ENCODE measurements around the gene ADCY1.

The ADCY1 gene

DNA sequence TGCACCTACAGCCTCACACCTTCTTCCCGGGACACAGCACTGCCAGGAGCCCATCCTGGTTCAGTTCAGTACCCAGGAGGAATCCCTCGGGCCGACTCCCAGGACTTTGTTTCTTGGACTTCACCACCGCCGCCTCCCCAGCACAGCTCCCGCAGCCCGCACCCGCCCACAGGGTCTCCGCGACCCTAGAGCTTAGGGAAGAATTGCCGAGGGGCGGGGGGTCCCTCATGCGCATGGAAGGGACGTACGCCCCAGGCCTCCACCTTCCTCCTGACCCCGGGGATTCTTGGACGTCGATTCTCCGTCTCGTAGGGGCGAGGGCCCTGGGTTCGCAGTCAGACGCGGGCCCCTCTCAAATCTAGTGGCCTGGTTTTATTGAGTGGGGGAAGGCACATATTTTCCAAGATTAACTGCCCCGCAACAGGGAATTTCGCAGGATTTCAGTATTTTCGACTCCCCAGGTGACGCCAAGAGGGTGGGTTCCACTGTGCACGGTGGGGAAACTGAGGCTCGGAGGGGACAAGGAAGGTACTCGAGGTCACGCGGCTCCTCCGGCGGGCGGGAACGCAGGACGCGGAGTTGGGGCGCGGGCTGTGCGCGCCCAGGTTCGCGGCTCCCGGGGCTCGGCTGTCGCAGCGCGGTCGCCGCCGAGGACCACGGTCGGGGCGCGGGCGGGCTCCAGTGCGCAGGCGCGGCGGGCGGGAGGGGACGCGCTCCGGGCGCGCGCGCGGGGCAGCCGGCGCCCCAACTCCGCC is at the start of gene ADCY1:
Gene ADCY1, plus strand, starts transcription at position 708 of the 755 bp plus-strand sequence. CDS start 176 bp downstream, outside the sequence.
- no peak for TF ChIP-seq GATA2 (IDR thresholded peaks at IDR 0.05; ENCODE audit: low read depth, low read length)
- TF ChIP-seq GATA3 (IDR thresholded peaks at IDR 0.05; ENCODE audit: low read depth, low read length), result no peak

DNA sequence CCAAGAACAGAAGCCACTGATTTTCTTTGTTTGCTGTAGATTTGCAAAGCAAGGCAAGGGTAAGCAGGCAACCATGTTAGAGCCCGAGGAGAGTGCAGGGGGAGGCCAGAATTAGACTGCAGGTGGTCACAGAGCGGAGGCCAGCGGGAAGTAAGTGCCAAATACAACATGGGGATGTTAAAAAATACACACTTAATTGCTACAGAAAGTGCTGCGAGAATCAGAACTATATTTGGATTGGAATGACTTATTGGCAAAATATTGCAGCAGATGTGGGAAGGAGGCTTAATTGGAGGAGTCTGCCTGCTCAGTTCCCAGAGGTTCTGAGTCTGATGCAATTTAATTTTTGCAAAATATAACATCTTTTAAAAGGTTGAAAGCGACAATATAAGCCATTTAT is 49.7 kb upstream of the ADCY1 start:
- TF ChIP-seq GATA3 (IDR thresholded peaks at IDR 0.05; ENCODE audit: low read depth, low read length) (no peak), GATA2 (IDR thresholded peaks at IDR 0.05; ENCODE audit: low read depth, low read length) (no peak)

DNA sequence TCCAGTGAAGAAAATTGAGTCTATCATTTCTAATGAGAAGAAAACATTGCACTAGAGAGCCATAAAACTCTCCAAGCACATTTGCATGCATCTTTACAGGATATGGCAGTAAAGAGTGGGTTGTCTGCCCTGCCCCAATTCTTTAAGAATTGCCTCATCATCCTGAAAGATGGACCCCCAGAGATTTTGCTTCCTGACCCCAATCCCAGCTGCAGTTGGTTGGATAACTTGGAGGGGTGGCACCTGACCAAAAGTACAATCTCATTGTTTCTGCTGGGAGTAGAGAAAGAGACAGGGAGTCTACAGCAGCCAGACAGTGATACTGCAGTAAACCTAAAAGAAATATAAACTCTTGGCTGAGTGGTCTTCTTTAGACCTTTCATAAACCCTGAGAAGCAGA is 49.1 kb upstream of the ADCY1 start:
- TF ChIP-seq GATA2 (IDR thresholded peaks at IDR 0.05; ENCODE audit: low read depth, low read length) (no peak), GATA3 (IDR thresholded peaks at IDR 0.05; ENCODE audit: low read depth, low read length) (no peak)

DNA sequence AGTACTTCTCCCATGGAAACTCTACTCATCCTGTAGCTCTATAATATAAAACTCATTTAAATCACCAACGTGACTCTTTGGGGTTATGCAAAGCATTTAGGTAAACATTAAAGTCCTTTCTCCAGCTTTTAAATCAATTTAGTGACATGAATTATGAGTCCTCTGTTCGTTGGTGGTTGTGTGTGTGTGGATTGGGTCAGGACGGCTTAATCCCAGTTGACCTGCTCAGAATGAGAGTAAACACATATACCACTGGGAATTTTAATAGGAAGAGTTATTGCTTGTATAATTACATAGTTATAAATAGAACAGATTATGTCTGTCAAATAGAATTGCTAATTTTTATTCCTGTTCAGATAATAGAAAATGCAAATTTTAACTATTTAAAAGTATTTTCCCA is 30.7 kb upstream of the ADCY1 start:
- no peak for TF ChIP-seq GATA3 (IDR thresholded peaks at IDR 0.05; ENCODE audit: low read depth, low read length)
- no peak for TF ChIP-seq GATA2 (IDR thresholded peaks at IDR 0.05; ENCODE audit: low read depth, low read length)

DNA sequence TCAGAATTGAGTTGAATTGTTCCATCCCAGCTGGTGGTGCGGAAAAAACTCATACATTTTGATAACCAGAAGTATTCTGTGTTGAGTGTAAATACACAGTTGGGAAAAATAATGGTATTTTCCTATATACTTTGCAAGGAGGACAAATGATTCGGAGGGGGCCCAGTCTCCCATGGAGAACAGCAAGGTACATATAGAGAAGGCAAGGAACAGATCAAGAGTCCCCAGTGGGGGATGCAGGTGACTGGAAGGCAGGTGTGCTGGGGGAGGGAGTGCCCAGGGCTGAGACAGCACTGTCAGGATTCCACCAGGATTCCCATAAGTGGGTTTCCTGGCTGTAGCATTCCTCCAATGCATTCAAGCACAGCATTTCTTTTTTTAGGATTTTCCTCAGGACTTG is 10.8 kb upstream of the ADCY1 start:
- no peak for TF ChIP-seq GATA2 (IDR thresholded peaks at IDR 0.05; ENCODE audit: low read depth, low read length)
- TF ChIP-seq GATA3 (IDR thresholded peaks at IDR 0.05; ENCODE audit: low read depth, low read length), result no peak

DNA sequence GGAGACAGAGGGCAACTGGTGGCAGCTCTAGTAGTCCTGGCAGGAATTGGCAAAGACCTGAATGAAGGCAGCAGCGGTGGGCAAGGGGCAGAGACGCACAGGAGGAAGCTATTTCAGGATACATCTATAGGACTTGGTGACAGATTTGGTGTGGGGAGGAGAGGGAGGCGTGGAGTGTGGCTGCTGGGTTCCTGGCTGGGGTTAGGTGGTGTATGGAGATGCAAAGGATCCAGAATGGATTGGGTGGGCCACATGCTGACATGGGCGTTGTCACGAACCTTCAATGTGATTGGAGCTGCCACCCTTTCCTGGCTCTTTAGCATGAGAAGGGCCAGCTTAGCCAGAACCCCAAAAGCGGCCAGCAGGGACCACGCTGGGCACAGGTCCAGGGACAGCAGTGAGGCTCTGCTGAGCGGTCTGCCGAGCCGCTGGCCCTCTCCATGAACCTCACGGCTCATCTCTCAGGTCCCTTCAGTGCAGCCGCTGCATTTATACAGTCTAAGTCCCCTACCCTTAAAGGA is 10.2 kb upstream of the ADCY1 start:
- no peak for TF ChIP-seq GATA3 (IDR thresholded peaks at IDR 0.05; ENCODE audit: low read depth, low read length)
- TF ChIP-seq GATA2 (IDR thresholded peaks at IDR 0.05; ENCODE audit: low read depth, low read length), result no peak

DNA sequence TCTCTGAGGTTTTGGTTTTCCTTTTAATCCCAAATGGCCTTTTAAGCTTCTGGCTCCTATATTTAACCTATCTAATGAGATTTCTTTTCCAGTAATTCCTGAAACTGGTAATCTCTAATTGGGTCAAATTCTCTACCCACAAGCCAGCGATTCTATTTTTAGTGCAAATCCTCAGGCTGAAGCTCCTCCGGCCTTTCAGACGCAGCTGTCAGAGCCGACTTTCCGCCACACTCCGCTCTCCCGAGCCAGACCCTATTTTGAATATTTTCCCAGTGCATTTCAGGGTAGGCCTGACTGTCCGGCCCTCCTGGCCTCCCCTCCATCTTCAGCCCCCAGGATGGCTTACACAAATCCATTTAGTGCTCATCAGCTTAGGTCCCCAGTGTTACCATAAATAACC is 9.7 kb upstream of the ADCY1 start:
- TF ChIP-seq GATA3 (IDR thresholded peaks at IDR 0.05; ENCODE audit: low read depth, low read length), result no peak
- TF ChIP-seq GATA2 (IDR thresholded peaks at IDR 0.05; ENCODE audit: low read depth, low read length), result no peak

DNA sequence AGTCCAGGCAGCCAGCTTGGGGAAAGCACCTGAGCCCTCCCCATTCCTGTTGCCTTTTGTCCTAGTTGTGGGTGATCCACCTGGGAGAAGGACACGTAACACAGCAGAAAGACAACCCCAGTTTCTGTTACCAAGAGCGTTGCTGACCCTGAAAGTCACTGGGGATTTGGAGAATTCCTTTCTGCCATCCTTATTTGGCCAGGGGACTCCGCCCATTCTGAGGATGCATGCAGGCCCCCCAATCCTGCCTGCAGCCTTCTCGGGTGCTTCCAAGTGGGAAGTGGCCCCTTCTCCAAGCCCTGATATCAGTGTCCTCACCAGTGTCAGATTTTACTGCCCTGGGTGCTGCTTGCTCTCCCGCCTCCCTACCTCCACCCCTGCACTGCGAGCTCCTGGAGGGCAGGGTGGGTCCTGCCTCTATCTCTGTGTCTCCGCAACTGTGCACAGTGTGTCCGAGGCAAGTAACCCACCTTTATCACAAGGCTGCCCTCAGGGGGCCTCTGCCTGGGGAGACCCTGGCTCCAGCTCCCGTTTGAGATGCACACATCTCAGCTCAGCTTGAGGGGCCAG is 9.2 kb upstream of the ADCY1 start:
- TF ChIP-seq GATA3 (IDR thresholded peaks at IDR 0.05; ENCODE audit: low read depth, low read length), result no peak
- TF ChIP-seq GATA2 (IDR thresholded peaks at IDR 0.05; ENCODE audit: low read depth, low read length), result no peak

DNA sequence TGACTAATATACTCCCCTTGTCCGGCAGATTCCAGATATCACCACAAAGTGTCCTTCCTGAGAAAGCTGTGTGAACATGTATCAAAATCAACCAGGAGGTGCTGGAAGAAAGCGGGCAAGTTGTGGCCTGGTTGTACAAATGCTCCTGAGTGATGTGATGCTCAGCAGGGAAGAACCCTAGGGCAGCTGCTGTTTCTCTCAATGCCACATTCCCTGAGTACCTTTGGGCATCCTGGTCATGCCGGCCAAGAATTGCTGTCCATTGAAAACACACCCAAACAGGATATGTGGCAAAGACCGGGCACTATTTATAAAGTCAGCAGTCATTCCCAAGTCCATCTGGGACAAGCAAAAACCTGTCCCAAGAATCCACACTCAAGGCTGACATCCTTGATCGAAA is 7.8 kb upstream of the ADCY1 start:
- no peak for TF ChIP-seq GATA3 (IDR thresholded peaks at IDR 0.05; ENCODE audit: low read depth, low read length)
- no peak for TF ChIP-seq GATA2 (IDR thresholded peaks at IDR 0.05; ENCODE audit: low read depth, low read length)

DNA sequence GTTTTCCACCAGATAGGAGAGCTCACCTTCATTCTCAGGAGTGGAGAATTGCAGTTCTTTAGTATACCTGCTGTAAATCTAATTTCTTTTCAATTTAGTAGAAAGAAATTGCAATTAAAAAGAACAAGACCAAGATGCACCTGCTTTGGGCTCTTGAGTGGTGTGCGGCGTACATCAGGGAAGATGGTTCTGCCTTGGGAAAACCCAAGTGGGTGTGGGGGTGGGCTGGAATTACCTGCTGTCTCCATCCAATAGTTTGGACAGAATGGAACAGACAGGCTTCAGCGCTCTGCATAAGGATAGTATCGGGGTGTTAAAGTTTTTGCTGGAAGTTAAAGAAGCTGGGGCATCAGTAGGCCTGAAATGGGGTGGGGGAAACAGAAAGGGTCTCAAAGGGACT is 7.2 kb upstream of the ADCY1 start:
- TF ChIP-seq GATA3 (IDR thresholded peaks at IDR 0.05; ENCODE audit: low read depth, low read length), result no peak
- no peak for TF ChIP-seq GATA2 (IDR thresholded peaks at IDR 0.05; ENCODE audit: low read depth, low read length)

DNA sequence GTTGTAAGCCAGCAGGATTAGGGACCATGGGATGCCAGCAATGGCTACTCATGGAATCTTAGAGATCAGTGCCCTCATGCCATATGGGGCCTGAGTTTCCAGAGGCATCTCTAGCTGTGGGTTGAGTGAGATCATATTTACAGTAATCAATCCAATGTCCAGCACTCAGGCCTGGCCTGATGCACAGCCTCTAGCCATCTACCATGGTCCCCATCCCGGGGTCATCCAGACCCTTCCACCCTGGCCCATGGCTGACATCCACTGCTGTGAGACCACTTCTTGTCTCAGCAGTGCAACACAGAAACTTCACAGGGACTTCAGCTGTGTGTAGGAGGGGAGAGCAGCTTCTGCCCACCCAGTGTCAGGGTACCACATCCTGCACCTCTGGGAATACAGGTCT is 6.5 kb upstream of the ADCY1 start:
- TF ChIP-seq GATA2 (IDR thresholded peaks at IDR 0.05; ENCODE audit: low read depth, low read length) (no peak), GATA3 (IDR thresholded peaks at IDR 0.05; ENCODE audit: low read depth, low read length) (no peak)

DNA sequence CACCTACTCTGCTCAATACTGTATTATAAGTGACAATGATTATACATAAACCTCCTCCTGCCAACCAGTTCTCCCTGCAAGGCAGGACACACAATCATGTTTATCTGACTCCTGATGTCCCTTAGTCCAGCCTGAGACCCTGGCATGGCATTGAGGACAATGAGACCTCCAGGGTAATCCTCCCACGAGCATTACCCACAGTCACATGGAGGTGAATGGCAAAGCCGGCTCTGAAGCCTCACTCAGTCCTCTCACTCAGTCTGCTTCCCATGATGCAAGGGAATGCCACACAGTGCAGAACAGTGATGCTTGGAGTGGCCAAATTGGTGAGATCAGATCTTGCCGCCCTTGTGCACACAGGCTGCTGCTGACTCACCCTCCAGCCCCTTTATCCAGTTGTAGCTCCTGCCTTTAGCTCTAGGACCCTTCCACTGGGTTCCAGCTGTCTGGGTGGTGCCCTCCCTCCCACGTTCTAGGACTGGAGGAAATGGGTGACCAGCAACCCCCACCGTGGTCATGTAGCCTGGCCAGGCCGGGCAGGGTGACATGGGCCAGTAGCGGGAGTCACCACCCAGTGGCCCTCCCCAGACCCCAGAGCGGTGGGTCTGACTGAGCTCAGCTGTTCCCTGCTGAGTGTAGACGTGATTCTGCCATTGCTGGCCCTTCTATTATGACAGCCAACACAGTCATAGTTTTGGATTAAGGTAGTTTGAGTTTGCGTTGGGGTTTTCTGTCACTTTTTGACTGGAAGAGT is 5.5 kb upstream of the ADCY1 start:
- TF ChIP-seq GATA2 (IDR thresholded peaks at IDR 0.05; ENCODE audit: low read depth, low read length) (no peak), GATA3 (IDR thresholded peaks at IDR 0.05; ENCODE audit: low read depth, low read length) (no peak)

DNA sequence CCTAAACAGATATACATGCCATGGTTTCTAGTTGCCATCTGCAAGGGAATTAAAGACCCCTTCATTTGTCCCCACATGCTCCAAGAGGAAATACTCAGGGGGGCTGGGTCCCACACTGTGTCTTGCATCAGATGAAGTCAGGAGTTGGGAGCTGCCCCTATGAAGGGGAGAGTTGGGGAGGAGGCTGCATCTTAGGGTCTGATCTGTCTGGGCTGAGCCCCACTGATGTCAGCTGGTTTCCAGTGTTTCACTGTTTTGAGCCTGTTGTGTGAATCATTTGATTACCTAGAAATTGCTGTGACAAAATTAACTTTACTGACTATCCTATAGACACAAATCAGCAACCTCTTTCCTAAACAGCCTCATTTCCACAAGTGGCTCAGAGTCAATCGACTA is 4.9 kb upstream of the ADCY1 start:
- TF ChIP-seq GATA2 (IDR thresholded peaks at IDR 0.05; ENCODE audit: low read depth, low read length) (no peak), GATA3 (IDR thresholded peaks at IDR 0.05; ENCODE audit: low read depth, low read length) (no peak)

DNA sequence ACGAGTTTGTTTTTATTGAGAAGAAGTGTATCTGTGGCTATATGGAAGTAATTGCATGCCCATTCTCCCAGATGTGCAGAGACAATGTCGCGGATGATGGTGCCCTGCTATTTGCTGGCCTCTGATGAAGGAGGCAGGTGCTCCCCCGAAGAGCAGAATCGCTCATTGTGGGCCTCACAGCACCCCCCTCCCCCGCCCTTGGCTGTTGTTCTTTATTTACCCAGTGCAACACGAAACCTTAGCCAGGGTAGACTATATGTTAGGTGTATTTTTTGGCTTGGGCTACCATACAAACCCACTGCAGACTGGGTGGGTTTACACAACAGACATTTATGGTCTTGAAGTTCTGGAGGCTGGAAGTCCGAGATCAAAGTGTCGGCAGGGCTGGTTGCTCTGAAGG is 3.4 kb upstream of the ADCY1 start:
- TF ChIP-seq GATA2 (IDR thresholded peaks at IDR 0.05; ENCODE audit: low read depth, low read length) (no peak), GATA3 (IDR thresholded peaks at IDR 0.05; ENCODE audit: low read depth, low read length) (no peak)
